Smooth muscle cell (in vitro differentiated cells): Measurements from ENCODE around the gene LDLRAD4. TPM values are rescaled to one million over a fixed set of nuclear protein-coding genes. Genes with fewer than 3 reads are reported as not detected.
A peak's percentile ranks its signal among the peaks of the same experiment; 100 is the strongest.

Experiments
- DNase-seq: peaks from one replicate; lab custom pipeline; 2025; ENCODE audit not compliant: unreplicated experiment; lab: John Stamatoyannopoulos, UW
- H2AFZ ChIP-seq: fragments of 200-600 bp; sonication (generic); 2 replicates; pipeline ENCODE4 v1.6.0; 2016; ENCODE audit warnings: antibody characterized with exemption, low read depth, mild to moderate bottlenecking
- H3F3A ChIP-seq: fragments of 200-600 bp; sonication (generic); 2 replicates; pipeline ENCODE4 v1.6.0; 2017; ENCODE audit warnings: antibody characterized with exemption, low read depth
- H3K27ac ChIP-seq: fragments of 200-600 bp; sonication (generic); 2 replicates; pipeline ENCODE4 v1.5.1; 2016; ENCODE audit warnings: low read depth, mild to moderate bottlenecking
- H3K27me3 ChIP-seq: fragments of 200-600 bp; sonication (generic); 2 replicates; pipeline ENCODE4 v1.6.1; 2016; ENCODE audit warnings: low read depth, mild to moderate bottlenecking
- H3K36me3 ChIP-seq: fragments of 200-600 bp; sonication (generic); 2 replicates; pipeline ENCODE4 v1.5.1; 2016; ENCODE audit warnings: low read depth
- H3K4me1 ChIP-seq: fragments of 200-600 bp; sonication (generic); 2 replicates; pipeline ENCODE4 v1.5.1; 2016; ENCODE audit warnings: low read depth
- H3K4me2 ChIP-seq: fragments of 200-600 bp; sonication (generic); 2 replicates; pipeline ENCODE4 v1.6.0; 2016; ENCODE audit warnings: mild to moderate bottlenecking
- H3K4me3 ChIP-seq: fragments of 200-600 bp; sonication (generic); 2 replicates; pipeline ENCODE4 v1.5.1; 2016; ENCODE audit warnings: mild to moderate bottlenecking
- H3K79me2 ChIP-seq: fragments of 200-600 bp; sonication (generic); 2 replicates; pipeline ENCODE4 v1.6.0; 2016; ENCODE audit warnings: low read depth, mild to moderate bottlenecking
- H3K9ac ChIP-seq: fragments of 200-600 bp; sonication (generic); 2 replicates; pipeline ENCODE4 v1.6.0; 2016; ENCODE audit warnings: low read depth
- H3K9me3 ChIP-seq: fragments of 200-600 bp; sonication (generic); replicated peaks from 2 replicates; pipeline ENCODE4 v1.5.1; 2016; ENCODE audit warnings: low read depth
- H4K20me1 ChIP-seq: fragments of 200-600 bp; sonication (generic); 2 replicates; pipeline ENCODE4 v1.6.0; 2016; ENCODE audit warnings: low read depth
- CTCF ChIP-seq: fragments of 200-600 bp; sonication (generic); IDR thresholded peaks from 2 replicates; pipeline ENCODE4 v1.5.1; 2017; ENCODE audit warnings: borderline replicate concordance, mild to moderate bottlenecking, antibody characterized with exemption; ENCODE audit not compliant: insufficient read depth, poor library complexity, severe bottlenecking
- WGBS: methylation state at CpG from one replicate; pipeline ENCODE4 v1.1.7; 2016; ENCODE audit warnings: low lambda C conversion rate; 5-methylcytosine and 5-hydroxymethylcytosine counted together
- polyA plus RNA-seq: library from polyadenylated mRNA; unstranded; fragments of >200 nt; fragmentation: Nextera tagmentation; extraction: Ambion mirVana; gene quantifications from 2 replicates; pipeline ENCODE4 v1.2.1, GENCODE V29; 2016
- total RNA-seq: library from RNA; depleted of rRNA; stranded (reverse); fragments of >200 nt; gene quantifications from 2 replicates; pipeline ENCODE4 v1.2.3, GENCODE V29; 2014

Gene LDLRAD4
- total and polyA plus RNA-seq, 2 experiments from 2014 or later: 36.2 to 48.3 TPM

GRCh38 chr18:13265008-13265910, 46.7 kb downstream of the LDLRAD4 start:
- Histone ChIP-seq H3K36me3 (no peaks in the 10 kb centered on the region), H2AFZ (no peak overlapping the region), H3F3A (peaks cover 24% of the 10 kb centered on the region), H3K9me3 (no peaks in the 10 kb centered on the region), H3K79me2 (peaks cover 64% of the 10 kb centered on the region), H3K27me3 (no peaks in the 10 kb centered on the region), H4K20me1 (peaks cover 71% of the 10 kb centered on the region), H3K27ac (no peak overlapping the region), H3K9ac (no peak overlapping the region), H3K4me1 (peaks cover 35% of the 10 kb centered on the region), H3K4me2 (peak overlapping the region; percentile 33), H3K4me3 (no peak overlapping the region)
- 90% methylated on average over 17 of the region's 17 CpGs for WGBS
- TF ChIP-seq CTCF: no peak
- DNase-seq: no peak

DNA sequence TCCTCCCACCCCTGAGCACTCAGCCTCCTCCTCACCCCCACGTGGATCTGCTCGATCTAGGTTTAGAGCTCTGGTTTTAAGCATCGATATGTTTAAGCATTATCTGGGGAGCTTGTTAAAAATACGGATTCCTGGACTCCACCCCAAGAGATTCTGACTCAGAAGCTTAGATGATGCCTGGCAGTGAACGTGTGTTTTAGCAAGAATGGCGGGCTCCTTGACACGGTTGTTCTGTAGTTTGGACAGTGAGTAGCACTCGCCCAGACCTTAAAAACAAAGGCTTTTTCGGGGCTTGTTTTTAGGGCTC, 47.3 kb downstream of the LDLRAD4 start:
- Histone ChIP-seq H3K27ac (peak overlapping the region; percentile 96), H4K20me1 (peaks cover 70% of the 10 kb centered on the region), H3K9ac (no peak overlapping the region), H3F3A (peaks cover 28% of the 10 kb centered on the region), H3K4me3 (no peak overlapping the region), H3K27me3 (no peaks in the 10 kb centered on the region), H2AFZ (no peak overlapping the region), H3K9me3 (no peaks in the 10 kb centered on the region), H3K4me2 (peak overlapping the region; percentile 33), H3K36me3 (no peaks in the 10 kb centered on the region), H3K79me2 (peaks cover 64% of the 10 kb centered on the region), H3K4me1 (peaks cover 32% of the 10 kb centered on the region)
- no peak for TF ChIP-seq CTCF
- WGBS: 63% methylated on average over 9 of the region's 9 CpGs
- DNase-seq: no peak

DNA sequence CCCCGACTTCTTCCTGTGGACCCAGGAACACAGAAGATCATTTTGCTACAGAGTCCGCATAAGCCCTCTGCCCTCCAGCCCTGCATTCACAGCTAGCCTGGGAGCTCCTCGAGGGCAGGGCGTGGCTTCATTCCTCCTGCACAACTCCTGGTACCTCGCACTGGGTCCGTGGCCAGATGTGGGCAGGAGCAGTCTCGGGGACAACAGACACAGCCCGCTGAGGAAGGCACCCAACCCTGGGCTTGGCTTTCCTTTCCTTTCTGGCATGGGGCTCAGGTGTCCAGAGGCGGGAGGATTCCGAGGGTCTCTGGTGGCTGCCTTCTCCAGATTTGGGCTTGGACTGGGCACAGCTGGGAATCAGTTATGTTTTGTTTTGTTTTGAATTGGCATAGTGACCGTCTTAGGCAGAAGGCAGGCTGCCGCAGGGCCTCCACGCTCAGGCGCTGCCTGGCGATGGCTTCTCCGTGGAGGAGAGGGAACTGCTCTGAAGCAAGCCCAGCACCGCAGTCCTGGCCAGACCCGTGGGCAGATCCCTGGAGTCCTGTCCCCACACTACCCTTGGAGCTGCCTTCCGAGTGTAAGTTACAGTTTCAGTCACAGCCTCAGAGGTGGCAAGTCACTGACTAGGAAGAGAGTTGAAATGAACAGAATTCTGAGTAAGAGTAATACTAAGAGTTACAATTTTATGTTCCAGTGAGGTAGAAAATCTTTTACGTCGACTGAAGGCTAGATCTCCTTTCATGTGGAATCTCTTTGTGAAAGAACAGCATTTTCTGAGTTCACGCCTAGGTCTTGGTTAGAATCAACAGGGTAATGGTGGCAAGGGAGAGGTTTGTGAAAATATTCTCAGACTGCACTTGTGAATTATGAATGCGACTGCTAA, 47.9 kb downstream of the LDLRAD4 start:
- no peak overlapping the region for H2AFZ ChIP-seq
- no peak for DNase-seq
- H3K4me3 ChIP-seq: no peak overlapping the region
- TF ChIP-seq CTCF: no peak
- H3K27me3 ChIP-seq: no peaks in the 10 kb centered on the region
- H3K27ac ChIP-seq: peak overlapping the region; percentile 96
- 77% methylated on average over 23 of the region's 23 CpGs for WGBS
- H3F3A ChIP-seq: peaks cover 28% of the 10 kb centered on the region
- peak overlapping the region; percentile 33 for H3K4me2 ChIP-seq
- H3K9me3 ChIP-seq: no peaks in the 10 kb centered on the region
- peaks cover 29% of the 10 kb centered on the region for H3K4me1 ChIP-seq
- peak overlapping the region; percentile 18 for H3K9ac ChIP-seq
- peaks cover 65% of the 10 kb centered on the region for H3K79me2 ChIP-seq
- H4K20me1 ChIP-seq: peaks cover 70% of the 10 kb centered on the region
- no peaks in the 10 kb centered on the region for H3K36me3 ChIP-seq
